ENCODE measurements around the gene GRIN2A.

DNA sequence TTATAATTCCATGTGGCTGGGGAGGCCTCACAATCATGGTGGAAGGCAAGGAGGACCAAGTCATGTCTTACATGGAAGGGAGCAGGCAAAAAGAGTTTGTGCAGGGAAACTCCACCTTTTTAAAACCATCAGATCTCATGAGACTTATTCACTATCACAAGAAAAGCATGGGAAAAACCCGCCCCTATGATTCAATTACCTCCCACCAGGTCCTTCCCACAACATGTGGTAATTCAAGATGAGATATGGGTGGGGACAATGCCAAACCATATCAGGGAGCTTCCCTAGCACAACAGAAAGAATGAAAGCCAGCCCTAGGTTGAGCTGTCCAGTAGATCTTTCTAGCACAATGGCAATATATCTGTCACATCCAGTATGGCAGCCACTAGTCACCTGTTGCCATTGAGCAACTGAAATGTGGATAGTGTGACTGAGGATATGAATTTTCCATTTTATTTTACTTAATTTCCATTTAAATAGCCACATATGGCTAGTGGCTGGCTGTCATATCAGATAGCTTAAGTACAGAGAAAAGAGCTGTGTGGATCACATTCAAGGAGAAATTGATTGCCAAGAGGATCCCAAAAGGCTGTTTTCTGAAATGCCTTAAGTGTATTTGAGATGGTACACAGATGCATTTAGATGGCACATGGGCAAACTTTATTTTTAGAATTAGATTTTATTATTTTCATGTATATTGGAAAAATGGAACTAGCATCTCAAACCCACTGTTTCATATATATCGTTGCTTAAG is 273.0 kb downstream of the GRIN2A start:
- no peak for TF ChIP-seq ZNF274 (IDR thresholded peaks at IDR 0.05; ENCODE audit: low read depth, low read length)
- TF ChIP-seq YY1 (IDR thresholded peaks at IDR 0.05; ENCODE audit: insufficient read depth, insufficient read length): no peak

All from NT2/D1 (cell line).